Neural cell (in vitro differentiated cells): ENCODE results near the gene OARD1.

Experiments
- CTCF ChIP-seq: fragments of 450-650 bp; IDR thresholded peaks from 2 replicates; pipeline ENCODE4 v1.5.1; 2014; ENCODE audit warnings: antibody characterized with exemption, mild to moderate bottlenecking, moderate library complexity; ENCODE audit not compliant: poor library complexity, severe bottlenecking
- EP300 ChIP-seq: fragments of 450-650 bp; conservative IDR thresholded peaks from 2 replicates; pipeline ENCODE4 v1.6.1; 2014; ENCODE audit warnings: antibody characterized with exemption, mild to moderate bottlenecking, moderate library complexity; ENCODE audit not compliant: poor library complexity, severe bottlenecking
- EZH2 ChIP-seq: fragments of 200-600, 300-800 bp; shearing (Covaris generic), sonication (generic); IDR thresholded peaks from 2 replicates; pipeline ENCODE4 v1.6.1; 2014; ENCODE audit warnings: antibody characterized with exemption, low read length, borderline replicate concordance, mild to moderate bottlenecking; ENCODE audit not compliant: insufficient read depth, poor library complexity, severe bottlenecking
- POLR2AphosphoS5 ChIP-seq: IDR thresholded peaks from 2 replicates; pipeline ENCODE4 v1.6.1; 2012
- RAD21 ChIP-seq: fragments of 450-650 bp; conservative IDR thresholded peaks from 2 replicates; pipeline ENCODE4 v1.6.1; 2014; ENCODE audit warnings: antibody characterized with exemption, mild to moderate bottlenecking, moderate library complexity
- REST ChIP-seq: IDR thresholded peaks from 2 replicates; pipeline ENCODE4 v1.6.1; 2012; ENCODE audit warnings: borderline replicate concordance
- SMC3 ChIP-seq: fragments of 450-650 bp; conservative IDR thresholded peaks from 2 replicates; pipeline ENCODE4 v1.6.1; 2014; ENCODE audit warnings: antibody characterized with exemption, mild to moderate bottlenecking, moderate library complexity; ENCODE audit not compliant: poor library complexity
- TAF1 ChIP-seq: IDR thresholded peaks from 2 replicates; pipeline ENCODE4 v1.6.1; 2012; ENCODE audit warnings: low read depth

GRCh38 chr6:41049955-41050354, 22.2 kb downstream of the OARD1 start:
- TF ChIP-seq CTCF (no peak), TAF1 (no peak), SMC3 (no peak), EP300 (no peak), POLR2AphosphoS5 (no peak), EZH2 (no peak), RAD21 (no peak), REST (no peak)
